DND-41 (cell line): ENCODE data around the gene AADACL3.

ENCODE experiments used
- ATAC-seq: fragments of 200-7000 bp; cut with Tn5 transposase; 3 replicates; pipeline ENCODE4 v1.9.1; 2021; ENCODE audit warnings: low read depth; ENCODE audit not compliant: insufficient read depth
- DNase-seq: peaks from one replicate; pipeline ENCODE4 v3.0.0-alpha.2; 2020
- H2AFZ ChIP-seq: 2 replicates; pipeline ENCODE4 v1.6.0; 2012; ENCODE audit warnings: low read depth, low read length
- H3K27ac ChIP-seq: 2 replicates; pipeline ENCODE4 v1.5.1; 2012; ENCODE audit warnings: low read length, inconsistent platforms
- H3K27me3 ChIP-seq: fragments of 200-600 bp; sonication (generic); 2 replicates; pipeline ENCODE4 v1.6.0; 2012; ENCODE audit warnings: low read length, mild to moderate bottlenecking, inconsistent platforms; ENCODE audit not compliant: insufficient read depth, poor library complexity
- H3K36me3 ChIP-seq: 2 replicates; pipeline ENCODE4 v1.5.1; 2012; ENCODE audit warnings: low read length, inconsistent platforms; ENCODE audit not compliant: insufficient read depth
- H3K4me1 ChIP-seq: 2 replicates; pipeline ENCODE4 v1.5.1; 2012; ENCODE audit warnings: mild to moderate bottlenecking, low read length; ENCODE audit not compliant: insufficient read depth
- H3K4me2 ChIP-seq: 2 replicates; pipeline ENCODE4 v1.6.0; 2012; ENCODE audit warnings: mild to moderate bottlenecking, moderate library complexity, low read length, inconsistent platforms; ENCODE audit not compliant: insufficient read depth
- H3K4me3 ChIP-seq, 2 experiments: fragments of 200-600 bp in 1 of 2; shearing (Covaris generic) in 1 of 2; 2 replicates each; pipeline ENCODE4 v1.5.1; 2012 to 2016; ENCODE audit warnings: inconsistent platforms in 2 of 2, low read length in 2 of 2, mild to moderate bottlenecking in 2 of 2, low read depth in 1 of 2, moderate library complexity in 1 of 2
- H3K79me2 ChIP-seq: 2 replicates; pipeline ENCODE4 v1.6.0; 2012; ENCODE audit warnings: low read length, inconsistent platforms; ENCODE audit not compliant: insufficient read depth
- H3K9ac ChIP-seq: 2 replicates; pipeline ENCODE4 v1.6.0; 2012; ENCODE audit warnings: low read depth, mild to moderate bottlenecking, inconsistent platforms, low read length, moderate library complexity
- H3K9me3 ChIP-seq: 2 replicates; pipeline ENCODE4 v1.5.1; 2012; ENCODE audit warnings: low read length, moderate library complexity, mild to moderate bottlenecking, inconsistent platforms; ENCODE audit not compliant: insufficient read depth, severe bottlenecking
- H4K20me1 ChIP-seq: 2 replicates; pipeline ENCODE4 v1.6.0; 2012; ENCODE audit warnings: low read length; ENCODE audit not compliant: insufficient read depth
- CTCF ChIP-seq: IDR thresholded peaks from 2 replicates; pipeline ENCODE4 v1.5.1; 2012; ENCODE audit warnings: borderline replicate concordance, low read length, moderate library complexity, mild to moderate bottlenecking; ENCODE audit not compliant: poor library complexity, severe bottlenecking; ENCODE audit errors: extremely low read depth
- EZH2 ChIP-seq: IDR thresholded peaks from 3 replicates; pipeline ENCODE4 v1.6.1; 2012; ENCODE audit warnings: borderline replicate concordance, low read depth, mild to moderate bottlenecking, moderate library complexity, low read length, inconsistent platforms; ENCODE audit not compliant: severe bottlenecking

Gene AADACL3

GRCh38 chr1:12715896-12716437 lies at the start of gene AADACL3:
AADACL3 (plus strand) TSS chr1:12716110; CDS start chr1:12716177, 67 bp downstream.
- Histone ChIP-seq H3K4me1 (no peaks in the 10 kb centered on the region), H3K27me3 (peaks cover 11% of the 10 kb centered on the region), H2AFZ (no peak within 1 kb of the TSS), H4K20me1 (no peaks in the 10 kb centered on the region), H3K9me3 (no peaks in the 10 kb centered on the region), H3K4me3 (no peak within 1 kb of the TSS), H3K27ac (no peak within 1 kb of the TSS), H3K4me2 (no peak within 1 kb of the TSS), H3K79me2 (no peaks in the 10 kb centered on the region), H3K9ac (no peak within 1 kb of the TSS), H3K36me3 (no peaks in the 10 kb centered on the region)
- no peak for ATAC-seq
- DNase-seq, result no peak
- TF ChIP-seq EZH2 (no peak), CTCF (no peak)

DNA sequence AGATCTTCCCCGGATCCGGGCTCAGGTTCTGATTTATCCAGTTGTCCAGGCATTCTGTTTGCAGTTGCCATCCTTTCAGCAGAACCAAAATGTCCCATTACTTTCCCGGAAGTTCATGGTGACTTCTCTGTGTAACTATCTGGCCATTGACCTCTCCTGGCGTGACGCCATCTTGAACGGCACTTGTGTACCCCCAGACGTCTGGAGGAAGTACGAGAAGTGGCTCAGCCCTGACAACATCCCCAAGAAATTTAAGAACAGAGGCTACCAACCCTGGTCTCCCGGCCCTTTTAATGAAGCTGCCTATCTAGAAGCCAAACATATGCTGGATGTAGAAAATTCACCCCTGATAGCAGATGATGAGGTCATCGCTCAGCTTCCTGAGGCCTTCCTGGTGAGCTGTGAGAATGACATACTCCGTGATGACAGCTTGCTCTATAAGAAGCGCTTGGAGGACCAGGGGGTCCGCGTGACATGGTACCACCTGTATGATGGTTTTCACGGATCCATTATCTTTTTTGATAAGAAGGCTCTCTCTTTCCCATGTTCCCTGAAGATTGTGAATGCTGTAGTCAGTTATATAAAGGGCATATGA lies 49.7 kb upstream of the AADACL3 start:
- no peak overlapping the region for H3K27ac ChIP-seq
- H3K4me2 ChIP-seq, result no peak overlapping the region
- DNase-seq (no peak), ATAC-seq (no peak)
- no peaks in the 10 kb centered on the region for H3K27me3 ChIP-seq
- H4K20me1 ChIP-seq, result no peaks in the 10 kb centered on the region
- H3K36me3 ChIP-seq, result no peaks in the 10 kb centered on the region
- no peaks in the 10 kb centered on the region for H3K79me2 ChIP-seq
- TF ChIP-seq CTCF (no peak), EZH2 (no peak)
- H3K4me3 ChIP-seq, result no peak overlapping the region
- no peak overlapping the region for H2AFZ ChIP-seq
- no peaks in the 10 kb centered on the region for H3K4me1 ChIP-seq
- no peak overlapping the region for H3K9ac ChIP-seq
- H3K9me3 ChIP-seq, result peaks cover 10% of the 10 kb centered on the region

- Histone ChIP-seq H3K27ac (no peak overlapping the region), H3K4me3 (no peak overlapping the region), H3K4me2 (no peak overlapping the region), H3K4me1 (no peaks in the 10 kb centered on the region), H3K79me2 (no peaks in the 10 kb centered on the region), H3K9me3 (peaks cover 8% of the 10 kb centered on the region), H4K20me1 (no peaks in the 10 kb centered on the region), H3K27me3 (peaks cover 5% of the 10 kb centered on the region), H3K9ac (no peak overlapping the region), H2AFZ (no peak overlapping the region), H3K36me3 (no peaks in the 10 kb centered on the region)
- ATAC-seq, result no peak
- TF ChIP-seq EZH2 (no peak), CTCF (no peak)
- DNase-seq, result no peak
These were observed 46.3 kb upstream of the AADACL3 start for GRCh38 chr1:12669529-12670068.
